OCI-LY3 (cell line): ENCODE measurements around the gene WFDC5.

Experiments used
- H2AFZ ChIP-seq: fragments of 200-600, 300-600 bp; shearing (Covaris generic); 2 replicates; pipeline ENCODE4 v1.6.0; 2014; ENCODE audit warnings: antibody characterized with exemption, low read depth, low read length
- H3K27ac ChIP-seq: fragments of 200-600, 300-600 bp; sonication (generic); 2 replicates; pipeline ENCODE4 v1.5.1; 2014; ENCODE audit warnings: mild to moderate bottlenecking, low read length, moderate library complexity, mixed read lengths
- H3K27me3 ChIP-seq: fragments of 200-600, 300-600 bp; sonication (generic); 2 replicates; pipeline ENCODE4 v1.6.1; 2014; ENCODE audit warnings: low read depth, low read length, mixed read lengths
- H3K36me3 ChIP-seq: fragments of 200-600, 300-600 bp; sonication (generic); replicated peaks from 2 replicates; pipeline ENCODE3; 2014; ENCODE audit warnings: low read depth, low read length, mixed read lengths
- H3K4me1 ChIP-seq: fragments of 300-600, 200-600 bp; sonication (generic); 2 replicates; pipeline ENCODE4 v1.6.1; 2014; ENCODE audit warnings: low read length, mixed read lengths
- H3K4me2 ChIP-seq: fragments of 200-600, 300-600 bp; sonication (generic); 2 replicates; pipeline ENCODE4 v1.6.1; 2014; ENCODE audit warnings: low read length, mixed read lengths
- H3K4me3 ChIP-seq: fragments of 300-600, 200-600 bp; sonication (generic); 2 replicates; pipeline ENCODE4 v1.5.1; 2014; ENCODE audit warnings: antibody characterized with exemption, mild to moderate bottlenecking, low read length, moderate library complexity
- H3K79me2 ChIP-seq: fragments of 300-600, 200-600 bp; shearing (Covaris generic); 2 replicates; pipeline ENCODE4 v1.6.1; 2014; ENCODE audit warnings: mild to moderate bottlenecking, low read length, mixed read lengths
- H3K9ac ChIP-seq: fragments of 300-600, 200-600 bp; shearing (Covaris generic); 2 replicates; pipeline ENCODE4 v1.6.0; 2014; ENCODE audit warnings: mild to moderate bottlenecking, low read length, moderate library complexity
- H3K9me3 ChIP-seq: fragments of 200-600, 300-600 bp; shearing (Covaris generic); 2 replicates; pipeline ENCODE4 v1.6.1; 2014; ENCODE audit warnings: low read length, mixed read lengths; ENCODE audit not compliant: insufficient read depth
- H4K20me1 ChIP-seq: fragments of 200-600, 300-600 bp; sonication (generic); 2 replicates; pipeline ENCODE4 v1.6.1; 2016; ENCODE audit warnings: low read length, mixed read lengths; ENCODE audit not compliant: insufficient read depth
- EZH2phosphoT487 ChIP-seq: fragments of 200-600 bp; shearing (Covaris generic); IDR thresholded peaks from 2 replicates; pipeline ENCODE4 v1.6.1; 2018; ENCODE audit warnings: antibody characterized with exemption, mixed run types, low read depth
- TF ChIP-seq, protein P1 (sequence below): fragments of 200-600, 300-600 bp; sonication (generic); IDR thresholded peaks from 2 replicates; pipeline ENCODE4 v1.5.1; 2014; ENCODE audit warnings: antibody characterized with exemption, low read length, low read depth

WFDC5 gene

DNA sequence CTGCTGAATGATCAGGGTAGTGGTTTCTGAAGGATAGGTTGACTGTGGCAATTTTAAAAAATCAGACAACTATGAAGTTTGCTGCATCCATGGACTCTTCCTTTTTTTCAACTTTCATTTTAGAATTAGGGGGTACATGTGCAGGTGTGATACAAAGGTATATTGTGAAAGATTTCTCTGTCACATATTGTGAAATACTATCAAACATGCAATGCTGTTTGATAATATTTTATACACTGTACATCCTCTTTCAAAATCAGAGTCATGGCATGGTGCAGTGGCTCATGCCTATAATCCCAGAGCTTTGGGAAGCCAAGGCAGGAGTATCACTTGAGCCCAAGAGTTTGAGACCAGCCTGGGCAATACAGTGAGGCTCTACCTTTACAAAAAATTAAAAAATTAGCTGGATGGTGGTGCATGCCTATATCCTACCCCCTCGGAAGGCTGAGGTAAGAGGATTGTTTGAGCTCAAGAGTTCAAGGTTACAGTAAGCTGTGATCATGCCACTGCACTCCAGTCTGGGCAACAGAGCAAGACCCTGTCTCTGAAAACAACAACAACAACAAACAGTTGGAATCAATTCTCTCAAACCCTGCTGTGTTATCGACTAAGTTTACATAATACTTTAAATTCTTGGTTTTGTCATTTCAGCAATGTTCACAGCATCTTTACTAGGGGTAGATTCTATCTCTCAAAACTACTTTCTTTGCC is 4.7 kb upstream of the WFDC5 start:
- Histone ChIP-seq H3K9ac (no peak overlapping the region), H3K9me3 (no peaks in the 10 kb centered on the region), H2AFZ (no peak overlapping the region), H3K4me3 (no peak overlapping the region), H3K36me3 (no peaks in the 10 kb centered on the region), H3K4me1 (peaks cover 9% of the 10 kb centered on the region), H3K27me3 (no peaks in the 10 kb centered on the region), H3K79me2 (no peaks in the 10 kb centered on the region), H3K4me2 (no peak overlapping the region), H3K27ac (no peak overlapping the region), H4K20me1 (no peaks in the 10 kb centered on the region)
- TF ChIP-seq EZH2phosphoT487 = no peak
- TF ChIP-seq, protein P1, sequence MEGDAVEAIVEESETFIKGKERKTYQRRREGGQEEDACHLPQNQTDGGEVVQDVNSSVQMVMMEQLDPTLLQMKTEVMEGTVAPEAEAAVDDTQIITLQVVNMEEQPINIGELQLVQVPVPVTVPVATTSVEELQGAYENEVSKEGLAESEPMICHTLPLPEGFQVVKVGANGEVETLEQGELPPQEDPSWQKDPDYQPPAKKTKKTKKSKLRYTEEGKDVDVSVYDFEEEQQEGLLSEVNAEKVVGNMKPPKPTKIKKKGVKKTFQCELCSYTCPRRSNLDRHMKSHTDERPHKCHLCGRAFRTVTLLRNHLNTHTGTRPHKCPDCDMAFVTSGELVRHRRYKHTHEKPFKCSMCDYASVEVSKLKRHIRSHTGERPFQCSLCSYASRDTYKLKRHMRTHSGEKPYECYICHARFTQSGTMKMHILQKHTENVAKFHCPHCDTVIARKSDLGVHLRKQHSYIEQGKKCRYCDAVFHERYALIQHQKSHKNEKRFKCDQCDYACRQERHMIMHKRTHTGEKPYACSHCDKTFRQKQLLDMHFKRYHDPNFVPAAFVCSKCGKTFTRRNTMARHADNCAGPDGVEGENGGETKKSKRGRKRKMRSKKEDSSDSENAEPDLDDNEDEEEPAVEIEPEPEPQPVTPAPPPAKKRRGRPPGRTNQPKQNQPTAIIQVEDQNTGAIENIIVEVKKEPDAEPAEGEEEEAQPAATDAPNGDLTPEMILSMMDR = no peak

DNA sequence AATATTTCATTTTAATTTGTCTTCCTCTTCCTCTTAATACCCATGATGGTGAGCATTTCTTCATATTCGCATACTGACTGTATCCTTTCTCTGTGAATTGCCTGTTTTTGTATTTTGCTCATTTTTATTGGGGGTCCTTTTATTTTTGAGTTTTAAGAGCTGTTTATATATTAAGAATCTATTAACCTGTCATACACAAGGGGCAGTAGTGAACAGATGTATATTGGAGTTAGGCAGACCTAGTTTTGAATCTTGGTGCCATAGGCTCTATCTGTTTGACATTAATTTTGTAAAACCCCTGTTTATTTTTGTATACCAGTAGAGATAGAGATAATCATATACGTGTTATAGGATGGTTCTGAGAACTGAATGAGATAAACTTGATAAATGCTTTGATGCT is 3.1 kb upstream of the WFDC5 start:
- Histone ChIP-seq H4K20me1 (no peaks in the 10 kb centered on the region), H3K79me2 (no peaks in the 10 kb centered on the region), H3K9ac (no peak overlapping the region), H3K27ac (no peak overlapping the region), H2AFZ (no peak overlapping the region), H3K4me3 (no peak overlapping the region), H3K27me3 (no peaks in the 10 kb centered on the region), H3K4me2 (no peak overlapping the region), H3K9me3 (no peaks in the 10 kb centered on the region), H3K4me1 (peaks cover 10% of the 10 kb centered on the region), H3K36me3 (no peaks in the 10 kb centered on the region)
- TF ChIP-seq, protein P1 = peak; percentile 21; the same call in 1 of the 2 replicates
- no peak for TF ChIP-seq EZH2phosphoT487

DNA sequence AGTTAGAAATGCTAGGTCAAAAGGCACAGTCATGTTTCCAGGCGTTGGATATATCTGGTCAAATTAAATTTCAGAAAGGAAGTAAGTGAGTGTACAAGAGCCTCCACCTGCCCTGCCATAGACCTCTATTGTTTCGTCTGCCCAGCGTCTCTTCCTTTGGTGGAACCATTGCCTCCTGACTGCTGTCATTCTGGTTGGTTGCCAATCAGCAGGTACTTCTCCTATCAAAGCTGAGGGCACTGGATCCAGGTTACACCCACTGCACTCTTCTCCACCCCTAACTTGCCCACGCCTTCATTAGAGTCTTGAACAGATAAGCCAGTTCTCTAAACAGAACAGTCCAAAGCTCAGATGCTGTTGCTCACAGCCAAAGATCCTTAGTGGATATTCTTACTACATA is 2.6 kb upstream of the WFDC5 start:
- H3K27ac ChIP-seq = no peak overlapping the region
- TF ChIP-seq EZH2phosphoT487 = no peak
- TF ChIP-seq, protein P1 = no peak

DNA sequence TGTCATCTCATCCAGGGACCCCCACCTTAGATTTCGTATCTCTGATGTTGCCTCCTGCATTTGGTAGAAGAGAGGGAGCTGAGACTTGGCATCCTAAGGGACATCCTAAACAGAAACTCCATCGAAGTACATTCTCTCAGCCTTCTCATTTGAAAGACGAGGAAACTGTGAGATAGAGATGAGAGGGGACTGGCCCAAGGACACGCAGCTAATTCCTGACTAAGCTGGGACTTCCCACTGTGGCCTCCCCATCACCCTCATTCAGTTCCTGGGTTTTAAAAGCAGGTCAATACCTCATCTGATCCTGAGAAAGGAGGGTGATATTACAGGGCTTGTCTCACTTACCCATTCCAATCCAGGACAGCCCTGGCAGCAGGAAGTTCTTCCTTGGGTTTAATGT is 855 bp upstream of the WFDC5 start:
- TF ChIP-seq EZH2phosphoT487 = no peak
- TF ChIP-seq, protein P1 = no peak
- H3K9me3 ChIP-seq = no peaks in the 10 kb centered on the region
- no peak overlapping the region for H3K4me3 ChIP-seq
- H3K36me3 ChIP-seq = no peaks in the 10 kb centered on the region
- H3K79me2 ChIP-seq = no peaks in the 10 kb centered on the region
- H3K4me1 ChIP-seq = peaks cover 10% of the 10 kb centered on the region
- no peak overlapping the region for H3K9ac ChIP-seq
- no peaks in the 10 kb centered on the region for H4K20me1 ChIP-seq
- no peak overlapping the region for H3K4me2 ChIP-seq
- H3K27ac ChIP-seq = no peak overlapping the region
- H3K27me3 ChIP-seq = no peaks in the 10 kb centered on the region
- no peak overlapping the region for H2AFZ ChIP-seq

More for the DNA sequence above, 2.6 kb upstream of the WFDC5 start:
- Histone ChIP-seq H3K4me3 (no peak overlapping the region), H3K79me2 (no peaks in the 10 kb centered on the region), H3K9me3 (no peaks in the 10 kb centered on the region), H3K27me3 (no peaks in the 10 kb centered on the region), H3K4me2 (no peak overlapping the region), H2AFZ (no peak overlapping the region), H3K36me3 (no peaks in the 10 kb centered on the region), H4K20me1 (no peaks in the 10 kb centered on the region), H3K9ac (no peak overlapping the region), H3K4me1 (peaks cover 10% of the 10 kb centered on the region)
